Ishikawa (cell line): ENCODE data around the gene ZBTB12.
A peak's percentile ranks its signal among the peaks of the same experiment; 100 is the strongest.

Source experiments
- CEBPB ChIP-seq: IDR thresholded peaks from 2 replicates; pipeline ENCODE4 v1.6.1; 2012
- CREB1 ChIP-seq: IDR thresholded peaks from 2 replicates; pipeline ENCODE4 v1.6.1; 2012; ENCODE audit warnings: low read depth
- EGR1 ChIP-seq: IDR thresholded peaks from 2 replicates; pipeline ENCODE4 v1.6.1; 2012
- EP300 ChIP-seq: IDR thresholded peaks from 2 replicates; pipeline ENCODE4 v1.6.1; 2012; ENCODE audit warnings: borderline replicate concordance
- FOXM1 ChIP-seq: IDR thresholded peaks from 2 replicates; pipeline ENCODE4 v1.6.1; 2012; ENCODE audit warnings: low read depth, borderline replicate concordance
- MAX ChIP-seq: IDR thresholded peaks from 2 replicates; pipeline ENCODE4 v1.6.1; 2012
- NFIC ChIP-seq: IDR thresholded peaks from 2 replicates; pipeline ENCODE4 v1.6.1; 2012
- RAD21 ChIP-seq: IDR thresholded peaks from 2 replicates; pipeline ENCODE4 v1.6.1; 2012; ENCODE audit warnings: low read depth
- TAF1 ChIP-seq: IDR thresholded peaks from 2 replicates; pipeline ENCODE4 v1.6.1; 2012; ENCODE audit warnings: low read depth, mild to moderate bottlenecking
- TCF12 ChIP-seq: IDR thresholded peaks from 2 replicates; pipeline ENCODE4 v1.6.1; 2012; ENCODE audit warnings: low read depth
- TEAD4 ChIP-seq: IDR thresholded peaks from 2 replicates; pipeline ENCODE4 v1.6.1; 2012
- USF1 ChIP-seq: IDR thresholded peaks from 2 replicates; pipeline ENCODE4 v1.6.1; 2012
- YY1 ChIP-seq: IDR thresholded peaks from 2 replicates; pipeline ENCODE4 v1.6.1; 2012; ENCODE audit warnings: low read depth
- ZBTB7A ChIP-seq: IDR thresholded peaks from 2 replicates; pipeline ENCODE4 v1.6.1; 2012; ENCODE audit warnings: low read depth
- TF ChIP-seq, protein P1 (sequence below): IDR thresholded peaks from 2 replicates; pipeline ENCODE4 v1.6.1; 2012; ENCODE audit warnings: low read depth, mild to moderate bottlenecking

The ZBTB12 gene

DNA sequence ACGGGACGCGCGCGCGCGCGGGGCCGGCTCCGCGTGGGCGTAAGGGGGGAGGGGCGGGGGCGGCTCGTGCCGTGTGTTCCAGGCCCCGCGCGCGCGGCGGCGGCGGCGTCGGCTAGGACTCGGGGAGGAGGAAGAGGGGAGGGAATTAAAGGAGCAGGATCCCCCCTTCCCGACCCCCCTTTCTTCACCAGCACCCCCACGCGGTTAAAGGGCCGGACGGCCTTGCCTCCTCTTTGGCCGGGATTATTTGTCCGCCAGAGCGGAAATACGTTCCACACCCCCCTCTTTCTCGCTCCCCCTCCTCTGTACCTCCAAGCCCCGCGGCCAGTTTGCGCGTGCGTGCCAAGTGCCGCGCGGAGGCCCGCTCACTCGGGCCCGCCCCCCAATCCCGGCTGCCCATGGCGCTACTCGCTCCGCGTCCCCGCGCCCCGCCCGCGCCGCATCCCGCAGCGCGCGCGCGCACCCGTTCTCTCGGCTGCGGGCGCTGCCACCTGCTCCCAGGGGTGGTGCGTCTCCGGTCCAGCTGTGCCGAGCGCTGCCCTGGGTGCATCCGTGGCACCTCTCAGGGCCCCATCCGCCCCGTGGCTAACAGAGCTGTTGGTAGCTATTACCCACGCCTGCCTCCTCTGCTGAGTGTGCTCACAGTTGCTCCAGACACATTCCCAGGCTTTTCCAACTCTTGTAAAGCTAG is at the start of gene ZBTB12:
Gene ZBTB12 (minus strand): TSS at position 134 of the 691 bp plus-strand sequence. CDS start 781 bp downstream, outside the sequence.
- peak; percentile 38; the same call in 1 of the 2 replicates for TF ChIP-seq MAX
- TF ChIP-seq TAF1: peak; percentile 24; the same call in 1 of the 2 replicates
- no peak for TF ChIP-seq CEBPB
- no peak; the same call in 1 of the 2 replicates for TF ChIP-seq USF1
- peak; percentile 95 for TF ChIP-seq EGR1
- TF ChIP-seq ZBTB7A: no peak
- peak; percentile 50 for TF ChIP-seq RAD21

GRCh38 chr6:31949926-31950548 is 48.2 kb upstream of the ZBTB12 start:
- TF ChIP-seq TAF1 (no peak), EGR1 (no peak), FOXM1 (no peak), CEBPB (no peak), ZBTB7A (no peak), RAD21 (no peak), NFIC (no peak), TEAD4 (no peak), TCF12 (no peak), YY1 (no peak), USF1 (no peak), CREB1 (no peak), EP300 (no peak), MAX (no peak)
- TF ChIP-seq, protein P1, sequence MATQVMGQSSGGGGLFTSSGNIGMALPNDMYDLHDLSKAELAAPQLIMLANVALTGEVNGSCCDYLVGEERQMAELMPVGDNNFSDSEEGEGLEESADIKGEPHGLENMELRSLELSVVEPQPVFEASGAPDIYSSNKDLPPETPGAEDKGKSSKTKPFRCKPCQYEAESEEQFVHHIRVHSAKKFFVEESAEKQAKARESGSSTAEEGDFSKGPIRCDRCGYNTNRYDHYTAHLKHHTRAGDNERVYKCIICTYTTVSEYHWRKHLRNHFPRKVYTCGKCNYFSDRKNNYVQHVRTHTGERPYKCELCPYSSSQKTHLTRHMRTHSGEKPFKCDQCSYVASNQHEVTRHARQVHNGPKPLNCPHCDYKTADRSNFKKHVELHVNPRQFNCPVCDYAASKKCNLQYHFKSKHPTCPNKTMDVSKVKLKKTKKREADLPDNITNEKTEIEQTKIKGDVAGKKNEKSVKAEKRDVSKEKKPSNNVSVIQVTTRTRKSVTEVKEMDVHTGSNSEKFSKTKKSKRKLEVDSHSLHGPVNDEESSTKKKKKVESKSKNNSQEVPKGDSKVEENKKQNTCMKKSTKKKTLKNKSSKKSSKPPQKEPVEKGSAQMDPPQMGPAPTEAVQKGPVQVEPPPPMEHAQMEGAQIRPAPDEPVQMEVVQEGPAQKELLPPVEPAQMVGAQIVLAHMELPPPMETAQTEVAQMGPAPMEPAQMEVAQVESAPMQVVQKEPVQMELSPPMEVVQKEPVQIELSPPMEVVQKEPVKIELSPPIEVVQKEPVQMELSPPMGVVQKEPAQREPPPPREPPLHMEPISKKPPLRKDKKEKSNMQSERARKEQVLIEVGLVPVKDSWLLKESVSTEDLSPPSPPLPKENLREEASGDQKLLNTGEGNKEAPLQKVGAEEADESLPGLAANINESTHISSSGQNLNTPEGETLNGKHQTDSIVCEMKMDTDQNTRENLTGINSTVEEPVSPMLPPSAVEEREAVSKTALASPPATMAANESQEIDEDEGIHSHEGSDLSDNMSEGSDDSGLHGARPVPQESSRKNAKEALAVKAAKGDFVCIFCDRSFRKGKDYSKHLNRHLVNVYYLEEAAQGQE: no peak

- TF ChIP-seq CEBPB (peak; percentile 45; the same call in 1 of the 2 replicates), TCF12 (no peak)
Measured at GRCh38 chr6:31948753-31949413, 47.0 kb upstream of the ZBTB12 start.

DNA sequence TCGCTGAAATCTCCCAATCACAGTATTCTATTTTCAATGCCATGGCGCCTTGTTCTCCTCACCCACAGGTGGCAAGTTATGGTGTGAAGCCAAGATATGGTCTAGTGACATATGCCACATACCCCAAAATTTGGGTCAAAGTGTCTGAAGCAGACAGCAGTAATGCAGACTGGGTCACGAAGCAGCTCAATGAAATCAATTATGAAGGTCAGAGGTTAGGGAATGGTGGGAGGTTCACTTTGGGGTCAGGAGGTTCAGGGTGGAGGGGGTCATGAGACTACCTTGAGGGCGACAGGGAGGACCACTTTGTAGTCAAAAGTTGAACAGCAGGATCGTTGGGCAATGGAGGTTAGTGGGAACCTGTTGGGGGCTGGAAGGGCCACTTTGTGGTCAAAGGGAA is 46.4 kb upstream of the ZBTB12 start:
- TF ChIP-seq NFIC: no peak
- no peak for TF ChIP-seq MAX
- TF ChIP-seq ZBTB7A: no peak
- TF ChIP-seq EGR1: no peak
- TF ChIP-seq CEBPB: no peak
- TF ChIP-seq TEAD4: no peak
- no peak for TF ChIP-seq YY1
- no peak for TF ChIP-seq FOXM1
- TF ChIP-seq EP300: no peak
- TF ChIP-seq TAF1: no peak
- TF ChIP-seq CREB1: no peak
- no peak for TF ChIP-seq USF1
- TF ChIP-seq, protein P1: no peak
- TF ChIP-seq TCF12: no peak
- TF ChIP-seq RAD21: no peak

GRCh38 chr6:31947864-31948263 is 46.0 kb upstream of the ZBTB12 start:
- TF ChIP-seq FOXM1 (no peak), MAX (no peak), CEBPB (no peak), TEAD4 (no peak), YY1 (no peak), CREB1 (no peak), EGR1 (no peak), TCF12 (no peak), EP300 (no peak), RAD21 (no peak), USF1 (no peak)
- TF ChIP-seq, protein P1: no peak
